HG03066 (cell line): Measurements from ENCODE around the gene PARD3.
"Not testable (repeated sequence)": the region's sequence is repeated elsewhere in the genome, so short reads cannot be mapped to it uniquely, and the experiment has no call there.

Experiments used
- ATAC-seq: cut with Tn5 transposase; IDR thresholded peaks from one replicate; pipeline ENCODE4 v1.9.1; 2021; ENCODE audit warnings: low read depth; ENCODE audit not compliant: unreplicated experiment

Gene PARD3

GRCh38 chr10:34800624-34801023 lies 14.5 kb downstream of the PARD3 start:
- ATAC-seq, result no peak

- ATAC-seq, result no peak
Observed at GRCh38 chr10:34798654-34799053, 16.4 kb downstream of the PARD3 start.

GRCh38 chr10:34797155-34797554 lies 17.9 kb downstream of the PARD3 start:
- ATAC-seq, result no peak

GRCh38 chr10:34796133-34796532 lies 19.0 kb downstream of the PARD3 start:
- no peak for ATAC-seq

- ATAC-seq, result no peak
Observed at GRCh38 chr10:34795334-34795733, 19.8 kb downstream of the PARD3 start.

- no peak for ATAC-seq
Observed at GRCh38 chr10:34794835-34795234, 20.3 kb downstream of the PARD3 start.

GRCh38 chr10:34793581-34793980 lies 21.5 kb downstream of the PARD3 start:
- not testable (repeated sequence) for ATAC-seq

- no peak for ATAC-seq
Observed at GRCh38 chr10:34792881-34793280, 22.2 kb downstream of the PARD3 start.

GRCh38 chr10:34791947-34792346 lies 23.1 kb downstream of the PARD3 start:
- ATAC-seq, result no peak

- ATAC-seq, result no peak
Observed at GRCh38 chr10:34791228-34791627, 23.9 kb downstream of the PARD3 start.

- no peak for ATAC-seq
Observed at GRCh38 chr10:34789966-34790506, 25.1 kb downstream of the PARD3 start.

- no peak for ATAC-seq
Observed at GRCh38 chr10:34786464-34786863, 28.6 kb downstream of the PARD3 start.

- no peak for ATAC-seq
Observed at GRCh38 chr10:34781711-34782110, 33.4 kb downstream of the PARD3 start.

- ATAC-seq, result peak; percentile 70
Observed at GRCh38 chr10:34780818-34781380, 34.2 kb downstream of the PARD3 start.

- no peak for ATAC-seq
Observed at GRCh38 chr10:34778237-34778636, 36.9 kb downstream of the PARD3 start.

GRCh38 chr10:34776090-34776690 lies 38.9 kb downstream of the PARD3 start:
- no peak for ATAC-seq

GRCh38 chr10:34775044-34775637 lies 40.0 kb downstream of the PARD3 start:
- ATAC-seq, result no peak

GRCh38 chr10:34773636-34774630 lies 41.2 kb downstream of the PARD3 start:
- ATAC-seq, result no peak

GRCh38 chr10:34771525-34771924 lies 43.6 kb downstream of the PARD3 start:
- no peak for ATAC-seq

GRCh38 chr10:34771106-34771505 lies 44.0 kb downstream of the PARD3 start:
- ATAC-seq, result no peak

GRCh38 chr10:34769899-34770298 lies 45.2 kb downstream of the PARD3 start:
- ATAC-seq, result no peak
